Ovary (tissue), 3 donors: Measurements from ENCODE around the gene LIPJ.

Experiments used
- CTCF ChIP-seq, 3 donors: fragments of 450-650 bp in 2 of 3; fragments of 200-600 bp in 1 of 3; IDR thresholded peaks; one replicate each; pipeline versions ENCODE4 v1.5.1 to v1.8.0; 2016 to 2022; ENCODE audit warnings: antibody characterized with exemption in 3 of 3, mild to moderate bottlenecking in 1 of 3
- EP300 ChIP-seq: sonication (generic); formaldehyde crosslinking; IDR thresholded peaks from one replicate; pipeline ENCODE4 v1.6.1; 2017; ENCODE audit warnings: antibody characterized with exemption
- donor health status: DM: no; HTN: no; CAD: no.

- TF ChIP-seq EP300 (no peak), CTCF (IDR thresholded peaks at IDR 0.05) (no peak)
Measured at GRCh38 chr10:88565072-88565471, 21.5 kb upstream of the LIPJ start.
